Fibroblast of upper back skin (primary cell): ENCODE data around the gene PSMA5.

Experiments
- DNase-seq: peaks from one replicate; pipeline ENCODE4 v3.0.0-alpha.2; 2013

The PSMA5 gene

GRCh38 chr1:109361649-109362048 is 64.6 kb downstream of the PSMA5 start:
- peak; percentile 44 for DNase-seq

GRCh38 chr1:109361069-109361468 is 65.2 kb downstream of the PSMA5 start:
- no peak for DNase-seq

- no peak for DNase-seq
Observed at GRCh38 chr1:109357616-109358015, 68.6 kb downstream of the PSMA5 start.

- DNase-seq, result no peak
Observed at GRCh38 chr1:109356915-109357314, 69.3 kb downstream of the PSMA5 start.

- no peak for DNase-seq
Observed at GRCh38 chr1:109356505-109356904, 69.7 kb downstream of the PSMA5 start.

- DNase-seq, result no peak
Observed at GRCh38 chr1:109354929-109355328, 71.3 kb downstream of the PSMA5 start.

- DNase-seq, result no peak
Observed at GRCh38 chr1:109351457-109351856, 74.8 kb downstream of the PSMA5 start.

GRCh38 chr1:109350655-109351054 is 75.6 kb downstream of the PSMA5 start:
- DNase-seq, result no peak

GRCh38 chr1:109350182-109350581 is 76.1 kb downstream of the PSMA5 start:
- DNase-seq, result no peak
